GM12878 (cell line): ENCODE measurements around the gene PALLD. TPM values are rescaled to one million over a fixed set of nuclear protein-coding genes. Genes with fewer than 3 reads are reported as not detected.

Source experiments
- ATAC-seq: fragments of 200-7000 bp; cut with Tn5 transposase; 3 replicates; pipeline ENCODE4 v1.9.1; 2020; ENCODE audit warnings: mild to moderate bottlenecking, moderate library complexity
- BruUV-seq: library from RNA; stranded (reverse); fragments of 400-500 nt; replicated peaks from 2 replicates; lab custom pipeline; 2021; lab: Mats Ljungman, UMichigan
- CTCF ChIA-PET: fragments of 300-600 bp; sonication (Branson Sonifier 250); formaldehyde crosslinking; extraction: SDS; loops from one replicate; lab custom pipeline; 2021; ENCODE audit warnings: inconsistent platforms; lab: Yijun Ruan, JAX
- POLR2A ChIA-PET: fragments of 350-600 bp; formaldehyde crosslinking; extraction: SDS; loops from one replicate; lab custom pipeline; 2021; ENCODE audit warnings: inconsistent platforms; lab: Charles Lee
- RAD21 ChIA-PET: fragments of 300-600 bp; sonication (Branson Sonifier 250); formaldehyde crosslinking; loops from one replicate; lab custom pipeline; 2023; ENCODE audit warnings: antibody characterized with exemption; ENCODE audit not compliant: unreplicated experiment; lab: Charles Lee
- SMC1A ChIA-PET: fragments of 300-600 bp; sonication (Branson Sonifier 250); formaldehyde crosslinking; loops from one replicate; lab custom pipeline; 2023; ENCODE audit not compliant: unreplicated experiment, uncharacterized antibody; lab: Charles Lee
- DNase-seq: peaks from one replicate; pipeline ENCODE4 v3.0.0-alpha.2; 2011; ENCODE audit warnings: low read depth, low spot score
- FAIRE-seq: peaks from 3 replicates; lab custom pipeline; 2011; peaks lifted over from hg19 to GRCh38; lab: Jason Lieb, UNC
- H2AFZ ChIP-seq: 2 replicates; pipeline ENCODE4 v1.6.0; 2011; ENCODE audit warnings: low read depth, low read length, control low read depth; ENCODE audit not compliant: control insufficient read depth
- H3K27ac ChIP-seq: 2 replicates; pipeline ENCODE4 v1.5.1; 2011; ENCODE audit warnings: control low read depth; ENCODE audit not compliant: control insufficient read depth, insufficient read depth
- H3K27me3 ChIP-seq, 2 experiments: replicated peaks in 1 of 2; 2 replicates each; pipeline versions ENCODE4 v1.6.0 to v1.6.1; 2011; ENCODE audit warnings: low read length in 1 of 2; ENCODE audit not compliant: control insufficient read depth in 2 of 2, insufficient read depth in 2 of 2
- H3K36me3 ChIP-seq, 2 experiments: 2 replicates each; pipeline ENCODE4 v1.5.1; 2011; ENCODE audit warnings: low read length in 1 of 2; ENCODE audit not compliant: control insufficient read depth in 2 of 2, insufficient read depth in 2 of 2
- H3K4me1 ChIP-seq: 2 replicates; pipeline ENCODE4 v1.6.1; 2011; ENCODE audit warnings: mild to moderate bottlenecking, low read length, moderate library complexity, mixed read lengths; ENCODE audit not compliant: control insufficient read depth, insufficient read depth
- H3K4me2 ChIP-seq: 2 replicates; pipeline ENCODE4 v1.6.0; 2011; ENCODE audit warnings: control low read depth; ENCODE audit not compliant: control insufficient read depth, insufficient read depth
- H3K4me3 ChIP-seq: fragments of 200-600 bp; sonication (generic); 2 replicates; pipeline ENCODE4 v1.5.1; 2016
- H3K79me2 ChIP-seq: 2 replicates; pipeline ENCODE4 v1.6.0; 2011; ENCODE audit warnings: low read length; ENCODE audit not compliant: control insufficient read depth, insufficient read depth
- H3K9ac ChIP-seq: 2 replicates; pipeline ENCODE4 v1.8.0; 2011; ENCODE audit warnings: low read length, control low read depth, mixed read lengths; ENCODE audit not compliant: control insufficient read depth, insufficient read depth
- H3K9me3 ChIP-seq: replicated peaks from 3 replicates; pipeline ENCODE4 v1.5.1; 2011; ENCODE audit warnings: mild to moderate bottlenecking, low read length; ENCODE audit not compliant: control insufficient read depth, insufficient read depth
- H4K20me1 ChIP-seq: 2 replicates; pipeline ENCODE4 v1.6.0; 2011; ENCODE audit not compliant: control insufficient read depth, insufficient read depth
- BHLHE40 ChIP-seq, 2 experiments: fragments of 450-650 bp in 1 of 2; IDR thresholded peaks; 2 replicates each; pipeline ENCODE4 v1.6.1; 2011 to 2017; ENCODE audit warnings: low read depth in 2 of 2, borderline replicate concordance in 1 of 2, improper control_type of control experiment in 1 of 2, low read length in 1 of 2, mild to moderate bottlenecking in 1 of 2
- CEBPB ChIP-seq, 2 experiments: fragments of 150-350 bp in 1 of 2; IDR thresholded peaks; 2 replicates each; pipeline ENCODE4 v1.6.1; 2012 to 2014; ENCODE audit warnings: low read depth in 2 of 2, low read length in 2 of 2, borderline replicate concordance in 1 of 2, inconsistent platforms in 1 of 2
- CHD4 ChIP-seq: fragments of 200-600 bp; sonication (generic); IDR thresholded peaks from 2 replicates; pipeline ENCODE4 v1.6.1; 2016; ENCODE audit warnings: mild to moderate bottlenecking
- EZH2 ChIP-seq: IDR thresholded peaks from 2 replicates; pipeline ENCODE4 v1.6.1; 2012; ENCODE audit warnings: low read depth, mild to moderate bottlenecking, control low read depth, inconsistent platforms, low read length, borderline replicate concordance; ENCODE audit not compliant: control insufficient read depth
- FOXK2 ChIP-seq: fragments of 450-650 bp; IDR thresholded peaks from 2 replicates; pipeline ENCODE4 v1.6.1; 2017; ENCODE audit warnings: mild to moderate bottlenecking, moderate library complexity
- IKZF2 ChIP-seq, 2 experiments: fragments of 450-650 bp; IDR thresholded peaks; 2 replicates each; pipeline ENCODE4 v1.6.1; 2017; ENCODE audit warnings: mild to moderate bottlenecking in 2 of 2, moderate library complexity in 2 of 2
- KLF5 ChIP-seq: fragments of 450-650 bp; IDR thresholded peaks from 2 replicates; pipeline ENCODE4 v1.6.1; 2014; ENCODE audit warnings: mild to moderate bottlenecking; ENCODE audit not compliant: partially characterized antibody
- MEF2A ChIP-seq: IDR thresholded peaks from 2 replicates; pipeline ENCODE4 v1.6.1; 2011; ENCODE audit warnings: low read depth, mild to moderate bottlenecking, low read length, moderate library complexity; ENCODE audit not compliant: insufficient read depth
- MTA3 ChIP-seq: IDR thresholded peaks from 2 replicates; pipeline ENCODE4 v1.6.1; 2012; ENCODE audit warnings: low read length, inconsistent platforms, borderline replicate concordance
- NKRF ChIP-seq: fragments of 450-650 bp; conservative IDR thresholded peaks from 2 replicates; pipeline ENCODE4 v1.6.1; 2017; ENCODE audit warnings: mild to moderate bottlenecking, moderate library complexity
- NR2F1 ChIP-seq: fragments of 450-650 bp; conservative IDR thresholded peaks from 2 replicates; pipeline ENCODE4 v1.6.1; 2017; ENCODE audit warnings: mild to moderate bottlenecking
- POU2F2 ChIP-seq: IDR thresholded peaks from 3 replicates; pipeline ENCODE4 v1.6.1; 2011; ENCODE audit warnings: low read depth, mild to moderate bottlenecking, low read length, borderline replicate concordance
- SPI1 ChIP-seq: IDR thresholded peaks from 2 replicates; pipeline ENCODE4 v1.6.1; 2011; ENCODE audit warnings: low read depth, mild to moderate bottlenecking, low read length, moderate library complexity, borderline replicate concordance; ENCODE audit not compliant: insufficient read depth
- STAT1 ChIP-seq: fragments of 450-650 bp; conservative IDR thresholded peaks from 2 replicates; pipeline ENCODE4 v1.6.1; 2014; ENCODE audit warnings: antibody characterized with exemption, mild to moderate bottlenecking
- YBX1 ChIP-seq: fragments of 450-650 bp; IDR thresholded peaks from 2 replicates; pipeline ENCODE4 v1.6.1; 2016; ENCODE audit warnings: antibody characterized with exemption
- WGBS: methylation state at CpG from one replicate; pipeline ENCODE4 v1.1.6; 2016; ENCODE audit warnings: low lambda C conversion rate; ENCODE audit not compliant: insufficient replicate concordance, insufficient coverage; ENCODE audit errors: missing lambda C conversion rate; 5-methylcytosine and 5-hydroxymethylcytosine counted together
- in situ Hi-C: fragments of 300-500 bp; cut with MboI; formaldehyde crosslinking; loops from 9 replicates; pipeline ENCODE4 v1.14.3; 2018; ENCODE audit warnings: mixed read lengths
- intact Hi-C: fragments of 100-400 bp; cut with micrococcal nuclease; formaldehyde crosslinking; loops from one replicate; pipeline ENCODE4 v1.14.2; 2022; ENCODE audit not compliant: unreplicated experiment
- polyA plus RNA-seq, 11 experiments: library from polyadenylated mRNA; depleted of rRNA in 4 of 11; unstranded in 6 of 11; stranded (reverse) in 5 of 11; fragments of >200 nt; fragmentation: Nextera tagmentation in 4 of 11; fragmentation: Illumina TruSeq in 1 of 11; extraction: Ambion mirVana in 4 of 11; extraction: Trizol in 1 of 11; gene quantifications; 1 replicate in 1 of 11; 2 replicates in 10 of 11; pipeline versions ENCODE4 v1.2.1 to v1.2.3, GENCODE V29; 2011 to 2016; ENCODE audit warnings: inconsistent platforms in 2 of 11, missing spikeins in 2 of 11, low read depth in 1 of 11
- total RNA-seq, 4 experiments: library from RNA; depleted of rRNA in 3 of 4; stranded (reverse); fragments of >200 nt in 3 of 4; fragmentation: Illumina TruSeq in 1 of 4; extraction: Trizol in 1 of 4; gene quantifications; 2 replicates each; pipeline versions ENCODE4 v1.2.1 to v1.2.3, GENCODE V29; 2013 to 2021

PALLD gene
- total and polyA plus RNA-seq, 10 of the 15 experiments (the other 5 are each of a cell fraction or from before 2014, with no cell fraction given): 1.0 to 7.7 (median 1.7) TPM

GRCh38 chr4:168553714-168554370 lies 57.0 kb downstream of the PALLD start:
- Histone ChIP-seq H3K9ac (no peak overlapping the region), H3K27ac (no peak overlapping the region), H4K20me1 (no peaks in the 10 kb centered on the region), H3K4me3 (no peak overlapping the region), H3K79me2 (no peaks in the 10 kb centered on the region), H2AFZ (no peak overlapping the region), H3K36me3 (no peaks in the 10 kb centered on the region), H3K27me3 (no peaks in the 10 kb centered on the region), H3K4me1 (no peaks in the 10 kb centered on the region), H3K9me3 (no peaks in the 10 kb centered on the region), H3K4me2 (no peak overlapping the region)
- ChIA-PET CTCF (no interaction called here), RAD21 (no interaction called here), POLR2A (no interaction called here), SMC1A (no interaction called here)
- BruUV-seq: no TSS peak
- in situ Hi-C loops (no loop called here), intact Hi-C loops (loop anchor here (10.0 kb wide), 1 partner anchor 369 kb away; no protein-coding TSS in a partner anchor)
- no peak for ATAC-seq
- no peak for DNase-seq
- FAIRE-seq: no peak
- 27% methylated on average over 8 of the region's 8 CpGs for WGBS
- TF ChIP-seq POU2F2 (no peak), FOXK2 (no peak), EZH2 (no peak), CEBPB (IDR thresholded peaks at IDR 0.05; ENCODE audit: borderline replicate concordance in 1 of 2, low read depth in 2 of 2, low read length in 2 of 2) (no peak), BHLHE40 (IDR thresholded peaks at IDR 0.05; ENCODE audit: borderline replicate concordance in 1 of 2, low read depth in 2 of 2, low read length in 1 of 2) (no peak), NKRF (no peak), SPI1 (no peak), CHD4 (no peak), IKZF2 (IDR thresholded peaks at IDR 0.05) (no peak), STAT1 (no peak), KLF5 (no peak), YBX1 (no peak), NR2F1 (no peak), MTA3 (no peak), MEF2A (no peak)
